OCI-LY1 (cell line): Measurements from ENCODE around the gene RAPGEF3.

ENCODE experiments used
- EZH2 ChIP-seq: fragments of 200-600 bp; sonication (generic), shearing (Covaris generic); IDR thresholded peaks from 2 replicates; pipeline ENCODE4 v1.8.0; 2017; ENCODE audit warnings: borderline replicate concordance, mixed run types, mild to moderate bottlenecking, antibody characterized with exemption, low read length, moderate library complexity, mixed read lengths
- TF ChIP-seq, protein P1 (sequence below): fragments of 200-600 bp; sonication (generic), shearing (Covaris generic); IDR thresholded peaks from 2 replicates; pipeline ENCODE4 v1.5.1; 2017; ENCODE audit warnings: mild to moderate bottlenecking, antibody characterized with exemption, low read length, moderate library complexity, mixed read lengths

DNA sequence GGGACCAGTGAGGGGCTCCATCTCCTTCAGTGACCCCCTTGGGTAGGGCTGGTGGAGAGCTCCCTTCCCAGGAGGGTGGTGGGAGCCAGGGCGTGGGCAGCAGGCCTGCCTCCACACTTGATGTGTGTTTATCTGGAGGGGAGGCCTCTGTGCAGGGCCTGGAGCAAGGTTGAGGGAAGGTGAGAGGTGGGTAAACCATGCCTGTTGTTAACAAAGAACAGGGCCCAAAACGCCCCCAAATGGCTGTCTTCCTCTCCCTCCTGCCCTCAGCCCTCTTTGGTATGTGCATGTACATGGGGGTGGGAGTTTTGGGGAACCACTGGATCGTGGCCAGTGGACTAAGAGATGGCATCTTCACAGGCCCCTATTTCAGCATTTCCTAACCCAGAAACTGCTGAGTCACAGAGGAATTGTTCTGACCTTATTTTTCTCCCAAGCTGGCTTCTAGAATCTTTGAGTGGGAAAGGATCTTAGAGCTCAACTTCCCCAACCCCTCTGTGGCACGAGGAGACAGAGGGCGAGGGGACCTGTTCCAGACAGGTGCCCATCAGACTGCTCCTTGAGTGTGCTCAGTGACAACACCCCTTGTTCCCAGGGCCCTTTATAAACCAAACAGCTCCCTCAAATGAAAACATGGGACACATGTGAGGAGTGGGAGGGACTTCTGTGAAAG is 17.9 kb upstream of the RAPGEF3 start:
- TF ChIP-seq, protein P1, sequence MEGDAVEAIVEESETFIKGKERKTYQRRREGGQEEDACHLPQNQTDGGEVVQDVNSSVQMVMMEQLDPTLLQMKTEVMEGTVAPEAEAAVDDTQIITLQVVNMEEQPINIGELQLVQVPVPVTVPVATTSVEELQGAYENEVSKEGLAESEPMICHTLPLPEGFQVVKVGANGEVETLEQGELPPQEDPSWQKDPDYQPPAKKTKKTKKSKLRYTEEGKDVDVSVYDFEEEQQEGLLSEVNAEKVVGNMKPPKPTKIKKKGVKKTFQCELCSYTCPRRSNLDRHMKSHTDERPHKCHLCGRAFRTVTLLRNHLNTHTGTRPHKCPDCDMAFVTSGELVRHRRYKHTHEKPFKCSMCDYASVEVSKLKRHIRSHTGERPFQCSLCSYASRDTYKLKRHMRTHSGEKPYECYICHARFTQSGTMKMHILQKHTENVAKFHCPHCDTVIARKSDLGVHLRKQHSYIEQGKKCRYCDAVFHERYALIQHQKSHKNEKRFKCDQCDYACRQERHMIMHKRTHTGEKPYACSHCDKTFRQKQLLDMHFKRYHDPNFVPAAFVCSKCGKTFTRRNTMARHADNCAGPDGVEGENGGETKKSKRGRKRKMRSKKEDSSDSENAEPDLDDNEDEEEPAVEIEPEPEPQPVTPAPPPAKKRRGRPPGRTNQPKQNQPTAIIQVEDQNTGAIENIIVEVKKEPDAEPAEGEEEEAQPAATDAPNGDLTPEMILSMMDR, result no peak
- no peak for TF ChIP-seq EZH2
